ENCODE results near the gene PRR23E. TPM values are rescaled to one million over a fixed set of nuclear protein-coding genes. Genes with fewer than 3 reads are reported as not detected.

The PRR23E gene
- total RNA-seq, 1 experiment from 2014 or later: not detected

- DNase-seq (ENCODE audit: low read depth): no peak
- in situ Hi-C loops (cut with HindIII; ENCODE audit: low pct_unique_long_range_greater_than_20kb, low sequenced_read_pairs): no loop called here
Observed at GRCh38 chr3:127177226-127177625, 15.7 kb upstream of the PRR23E start.

GRCh38 chr3:127180859-127181258 lies 12.1 kb upstream of the PRR23E start:
- in situ Hi-C loops (cut with HindIII; ENCODE audit: low pct_unique_long_range_greater_than_20kb, low sequenced_read_pairs): no loop called here
- no peak for DNase-seq (ENCODE audit: low read depth)

- in situ Hi-C loops (cut with HindIII; ENCODE audit: low pct_unique_long_range_greater_than_20kb, low sequenced_read_pairs): no loop called here
- DNase-seq (ENCODE audit: low read depth): no peak
Observed at GRCh38 chr3:127182431-127182830, 10.5 kb upstream of the PRR23E start.

GRCh38 chr3:127182848-127183714 lies 9.8 kb upstream of the PRR23E start:
- in situ Hi-C loops (cut with HindIII; ENCODE audit: low pct_unique_long_range_greater_than_20kb, low sequenced_read_pairs): no loop called here

GRCh38 chr3:127183931-127184869 lies 8.7 kb upstream of the PRR23E start:
- in situ Hi-C loops (cut with HindIII; ENCODE audit: low pct_unique_long_range_greater_than_20kb, low sequenced_read_pairs): no loop called here
- DNase-seq (ENCODE audit: low read depth): no peak

More at GRCh38 chr3:127182848-127183714, 9.8 kb upstream of the PRR23E start:
- DNase-seq (ENCODE audit: low read depth): no peak

- no peak for DNase-seq (ENCODE audit: low read depth)
- in situ Hi-C loops (cut with HindIII; ENCODE audit: low pct_unique_long_range_greater_than_20kb, low sequenced_read_pairs): no loop called here
Observed at GRCh38 chr3:127184870-127185216, 8.1 kb upstream of the PRR23E start.

- DNase-seq (ENCODE audit: low read depth): no peak
- in situ Hi-C loops (cut with HindIII; ENCODE audit: low pct_unique_long_range_greater_than_20kb, low sequenced_read_pairs): no loop called here
Observed at GRCh38 chr3:127185268-127185667, 7.7 kb upstream of the PRR23E start.

GRCh38 chr3:127185962-127186674 lies 6.8 kb upstream of the PRR23E start:
- DNase-seq (ENCODE audit: low read depth): no peak
- in situ Hi-C loops (cut with HindIII; ENCODE audit: low pct_unique_long_range_greater_than_20kb, low sequenced_read_pairs): no loop called here

- in situ Hi-C loops (cut with HindIII; ENCODE audit: low pct_unique_long_range_greater_than_20kb, low sequenced_read_pairs): no loop called here
- no peak for DNase-seq (ENCODE audit: low read depth)
Observed at GRCh38 chr3:127187316-127187715, 5.6 kb upstream of the PRR23E start.

- in situ Hi-C loops (cut with HindIII; ENCODE audit: low pct_unique_long_range_greater_than_20kb, low sequenced_read_pairs): no loop called here
- no peak for DNase-seq (ENCODE audit: low read depth)
Observed at GRCh38 chr3:127193341-127193740, 410 bp downstream of the PRR23E start.

GRCh38 chr3:127193775-127194174 lies 844 bp downstream of the PRR23E start:
- in situ Hi-C loops (cut with HindIII; ENCODE audit: low pct_unique_long_range_greater_than_20kb, low sequenced_read_pairs): no loop called here
- DNase-seq (ENCODE audit: low read depth): no peak

GRCh38 chr3:127194601-127195187 lies 1.8 kb downstream of the PRR23E start:
- no peak for DNase-seq (ENCODE audit: low read depth)
- in situ Hi-C loops (cut with HindIII; ENCODE audit: low pct_unique_long_range_greater_than_20kb, low sequenced_read_pairs): no loop called here

GRCh38 chr3:127195417-127195816 lies 2.5 kb downstream of the PRR23E start:
- DNase-seq (ENCODE audit: low read depth): no peak
- in situ Hi-C loops (cut with HindIII; ENCODE audit: low pct_unique_long_range_greater_than_20kb, low sequenced_read_pairs): no loop called here

GRCh38 chr3:127196002-127196401 lies 3.1 kb downstream of the PRR23E start:
- DNase-seq (ENCODE audit: low read depth): no peak
- in situ Hi-C loops (cut with HindIII; ENCODE audit: low pct_unique_long_range_greater_than_20kb, low sequenced_read_pairs): no loop called here

- DNase-seq (ENCODE audit: low read depth): no peak
- in situ Hi-C loops (cut with HindIII; ENCODE audit: low pct_unique_long_range_greater_than_20kb, low sequenced_read_pairs): no loop called here
Observed at GRCh38 chr3:127196466-127197299, 3.8 kb downstream of the PRR23E start.

- no peak for DNase-seq (ENCODE audit: low read depth)
- in situ Hi-C loops (cut with HindIII; ENCODE audit: low pct_unique_long_range_greater_than_20kb, low sequenced_read_pairs): no loop called here
Observed at GRCh38 chr3:127197300-127198189, 4.6 kb downstream of the PRR23E start.

Measured in Caki2 (cell line).